ENCODE results near the gene ATAD2B. TPM values are rescaled to one million over a fixed set of nuclear protein-coding genes. Genes with fewer than 3 reads are reported as not detected.
A peak's percentile ranks its signal among the peaks of the same experiment; 100 is the strongest.

Gene ATAD2B
- polyA plus RNA-seq, 1 donor = 11.5 TPM

- DNase-seq (ENCODE audit: low read depth) = no peak
These were observed 89.1 kb downstream of the ATAD2B start for GRCh38 chr2:23837871-23838270.

GRCh38 chr2:23836971-23837565, 89.9 kb downstream of the ATAD2B start:
- DNase-seq (ENCODE audit: low read depth) = no peak

- DNase-seq (ENCODE audit: low read depth) = no peak
These were observed 90.4 kb downstream of the ATAD2B start for GRCh38 chr2:23836505-23836904.

GRCh38 chr2:23835988-23836387, 90.9 kb downstream of the ATAD2B start:
- DNase-seq (ENCODE audit: low read depth) = no peak

GRCh38 chr2:23835423-23835822, 91.5 kb downstream of the ATAD2B start:
- DNase-seq (ENCODE audit: low read depth) = no peak

GRCh38 chr2:23828986-23829385, 97.9 kb downstream of the ATAD2B start:
- DNase-seq (ENCODE audit: low read depth) = no peak

- DNase-seq (ENCODE audit: low read depth) = no peak
These were observed 98.5 kb downstream of the ATAD2B start for GRCh38 chr2:23828256-23828980.

- DNase-seq (ENCODE audit: low read depth) = no peak
These were observed 99.6 kb downstream of the ATAD2B start for GRCh38 chr2:23827287-23827686.

- DNase-seq (ENCODE audit: low read depth) = no peak
These were observed 100.2 kb downstream of the ATAD2B start for GRCh38 chr2:23826771-23827170.

- no peak for DNase-seq (ENCODE audit: low read depth)
These were observed 100.9 kb downstream of the ATAD2B start for GRCh38 chr2:23826040-23826439.

- peak; percentile 16 for DNase-seq (ENCODE audit: low read depth)
These were observed 102.1 kb downstream of the ATAD2B start for GRCh38 chr2:23824777-23825212.

GRCh38 chr2:23823863-23824262, 103.1 kb downstream of the ATAD2B start:
- DNase-seq (ENCODE audit: low read depth) = no peak

GRCh38 chr2:23814963-23815362, 112.0 kb downstream of the ATAD2B start:
- DNase-seq (ENCODE audit: low read depth) = no peak

GRCh38 chr2:23813438-23813837, 113.5 kb downstream of the ATAD2B start:
- no peak for DNase-seq (ENCODE audit: low read depth)

- no peak for DNase-seq (ENCODE audit: low read depth)
These were observed 117.8 kb downstream of the ATAD2B start for GRCh38 chr2:23809150-23809549.

GRCh38 chr2:23806665-23807249, 120.2 kb downstream of the ATAD2B start:
- DNase-seq (ENCODE audit: low read depth) = no peak

GRCh38 chr2:23806201-23806600, 120.7 kb downstream of the ATAD2B start:
- DNase-seq (ENCODE audit: low read depth) = no peak

- DNase-seq (ENCODE audit: low read depth) = no peak
These were observed 122.9 kb downstream of the ATAD2B start for GRCh38 chr2:23803965-23804542.

- DNase-seq (ENCODE audit: low read depth) = no peak
These were observed 123.5 kb downstream of the ATAD2B start for GRCh38 chr2:23803264-23803964.

- no peak for DNase-seq (ENCODE audit: low read depth)
These were observed 125.5 kb downstream of the ATAD2B start for GRCh38 chr2:23801396-23801795.

- DNase-seq (ENCODE audit: low read depth) = no peak
These were observed 132.7 kb downstream of the ATAD2B start for GRCh38 chr2:23794234-23794633.

GRCh38 chr2:23793476-23793875, 133.4 kb downstream of the ATAD2B start:
- DNase-seq (ENCODE audit: low read depth) = no peak
